ENCODE results near the gene LCN15. TPM values are rescaled to one million over a fixed set of nuclear protein-coding genes. Genes with fewer than 3 reads are reported as not detected.

LCN15 gene
- polyA plus RNA-seq, 3 donors = not detected

DNA sequence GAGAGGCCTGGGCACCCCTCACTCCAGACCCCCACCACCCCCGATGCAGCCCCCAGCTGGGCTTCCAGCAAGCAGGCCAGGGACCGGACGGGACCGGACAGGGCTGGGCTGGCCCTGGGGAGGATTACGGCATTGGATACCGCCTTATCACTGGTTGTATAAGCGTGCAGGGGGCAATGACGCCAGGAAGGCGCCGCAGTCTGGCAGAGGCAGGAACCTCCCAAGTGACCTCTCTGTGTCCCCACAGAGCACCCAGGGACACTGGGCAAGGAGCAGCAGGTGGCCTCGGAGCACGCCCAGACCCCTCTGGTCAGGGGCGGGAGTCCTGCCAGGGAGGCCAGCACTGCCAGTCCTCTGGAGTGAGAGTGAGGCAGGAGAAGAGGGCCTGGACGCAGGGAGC lies 723 bp upstream of the LCN15 start:
- no peaks in the 10 kb centered on the region for H3K4me1 ChIP-seq (ENCODE audit: control insufficient read depth in 1 of 2, insufficient read depth in 2 of 2, low read length in 2 of 2)
- intact Hi-C loops (cut with micrococcal nuclease) = no loop called here

DNA sequence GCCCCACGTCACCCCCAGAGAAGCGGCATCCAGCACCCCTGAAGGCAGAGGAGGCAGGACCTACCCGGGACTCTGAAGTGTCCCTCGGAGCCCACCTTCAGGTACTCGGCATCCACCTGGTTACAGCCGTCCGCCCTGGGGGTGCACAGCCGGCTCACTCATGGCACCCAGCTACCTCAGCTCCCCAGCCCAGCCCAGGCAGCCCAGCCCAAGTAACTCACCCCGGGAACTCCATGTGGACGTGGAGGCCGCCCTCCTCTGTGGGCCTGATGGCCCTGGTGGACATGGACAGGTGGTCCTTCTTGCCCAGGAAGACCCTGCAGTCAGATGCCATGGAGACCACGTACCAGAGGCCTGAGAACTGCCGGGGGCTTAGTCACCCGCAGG lies 676 bp downstream of the LCN15 start:
- no peak overlapping the region for H3K4me3 ChIP-seq (replicated peaks in 1 of 3; ENCODE audit: low read depth in 2 of 3, low read length in 3 of 3)
- no peaks in the 10 kb centered on the region for H3K9me3 ChIP-seq (replicated peaks in 1 of 2; ENCODE audit: control insufficient read depth in 1 of 2, insufficient read depth in 1 of 2, low read length in 2 of 2)
- no peak overlapping the region for H2AFZ ChIP-seq (ENCODE audit: insufficient read depth, low read depth, low read length, poor library complexity, severe bottlenecking)
- H3K4me2 ChIP-seq (replicated peaks; ENCODE audit: extremely low read depth, low read length, poor library complexity, severe bottlenecking) = no peak overlapping the region
- no peaks in the 10 kb centered on the region for H4K20me1 ChIP-seq (ENCODE audit: insufficient read depth, low read length)
- no peak overlapping the region for H3K27ac ChIP-seq (ENCODE audit: low read depth in 1 of 2, low read length in 2 of 2)
- Mint-ChIP-seq H3K4me1 (peaks cover 13% of the 10 kb centered on the region), H3K27me3 (ENCODE audit: low read depth in 3 of 3) (peaks cover 8 to 21% (median 20%) of the 10 kb centered on the region in 3 donors), H3K9me3 (peaks cover 0 to 2% (median 0%) of the 10 kb centered on the region in 7 donors), H3K27ac (no peak overlapping the region), H3K4me3 (no peak overlapping the region), H3K36me3 (no peaks in the 10 kb centered on the region)
- intact Hi-C loops (cut with micrococcal nuclease) = no loop called here
- WGBS (ENCODE audit: insufficient coverage) = 92% methylated on average over 14 of the region's 14 CpGs
- H3K9ac ChIP-seq (ENCODE audit: insufficient read depth, low read length, poor library complexity, severe bottlenecking) = no peak overlapping the region
- H3K27me3 ChIP-seq (ENCODE audit: control insufficient read depth in 2 of 2, insufficient read depth in 2 of 2, low read length in 2 of 2) = no peaks in the 10 kb centered on the region
- H3K79me2 ChIP-seq (ENCODE audit: insufficient read depth, low read length) = no peaks in the 10 kb centered on the region
- no peaks in the 10 kb centered on the region for H3K4me1 ChIP-seq (ENCODE audit: control insufficient read depth in 1 of 2, insufficient read depth in 2 of 2, low read length in 2 of 2)
- TF ChIP-seq, protein P1, sequence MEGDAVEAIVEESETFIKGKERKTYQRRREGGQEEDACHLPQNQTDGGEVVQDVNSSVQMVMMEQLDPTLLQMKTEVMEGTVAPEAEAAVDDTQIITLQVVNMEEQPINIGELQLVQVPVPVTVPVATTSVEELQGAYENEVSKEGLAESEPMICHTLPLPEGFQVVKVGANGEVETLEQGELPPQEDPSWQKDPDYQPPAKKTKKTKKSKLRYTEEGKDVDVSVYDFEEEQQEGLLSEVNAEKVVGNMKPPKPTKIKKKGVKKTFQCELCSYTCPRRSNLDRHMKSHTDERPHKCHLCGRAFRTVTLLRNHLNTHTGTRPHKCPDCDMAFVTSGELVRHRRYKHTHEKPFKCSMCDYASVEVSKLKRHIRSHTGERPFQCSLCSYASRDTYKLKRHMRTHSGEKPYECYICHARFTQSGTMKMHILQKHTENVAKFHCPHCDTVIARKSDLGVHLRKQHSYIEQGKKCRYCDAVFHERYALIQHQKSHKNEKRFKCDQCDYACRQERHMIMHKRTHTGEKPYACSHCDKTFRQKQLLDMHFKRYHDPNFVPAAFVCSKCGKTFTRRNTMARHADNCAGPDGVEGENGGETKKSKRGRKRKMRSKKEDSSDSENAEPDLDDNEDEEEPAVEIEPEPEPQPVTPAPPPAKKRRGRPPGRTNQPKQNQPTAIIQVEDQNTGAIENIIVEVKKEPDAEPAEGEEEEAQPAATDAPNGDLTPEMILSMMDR (IDR thresholded peaks at IDR 0.05) = no peak
- no peak for DNase-seq
- no peaks in the 10 kb centered on the region for H3K36me3 ChIP-seq (replicated peaks in 1 of 2; ENCODE audit: control insufficient read depth in 1 of 2, insufficient read depth in 2 of 2, low read length in 2 of 2)

More for the DNA sequence above, 723 bp upstream of the LCN15 start:
- Mint-ChIP-seq H3K36me3 (no peaks in the 10 kb centered on the region), H3K4me3 (no peak overlapping the region), H3K9me3 (peaks cover 0 to 2% (median 0%) of the 10 kb centered on the region in 7 donors), H3K27ac (no peak overlapping the region), H3K4me1 (peaks cover 13% of the 10 kb centered on the region), H3K27me3 (ENCODE audit: low read depth in 3 of 3) (peaks cover 10 to 27% (median 20%) of the 10 kb centered on the region in 3 donors)
- no peak overlapping the region for H3K4me3 ChIP-seq (replicated peaks in 1 of 3; ENCODE audit: low read depth in 2 of 3, low read length in 3 of 3)
- H3K9ac ChIP-seq (ENCODE audit: insufficient read depth, low read length, poor library complexity, severe bottlenecking) = no peak overlapping the region
- H3K79me2 ChIP-seq (ENCODE audit: insufficient read depth, low read length) = no peaks in the 10 kb centered on the region
- H3K27me3 ChIP-seq (ENCODE audit: control insufficient read depth in 2 of 2, insufficient read depth in 2 of 2, low read length in 2 of 2) = no peaks in the 10 kb centered on the region
- H3K27ac ChIP-seq (ENCODE audit: low read depth in 1 of 2, low read length in 2 of 2) = no peak overlapping the region
- H3K9me3 ChIP-seq (replicated peaks in 1 of 2; ENCODE audit: control insufficient read depth in 1 of 2, insufficient read depth in 1 of 2, low read length in 2 of 2) = no peaks in the 10 kb centered on the region
- H2AFZ ChIP-seq (ENCODE audit: insufficient read depth, low read depth, low read length, poor library complexity, severe bottlenecking) = no peak overlapping the region
- DNase-seq = no peak
- 97% methylated on average over 8 of the region's 14 CpGs for WGBS (ENCODE audit: insufficient coverage)
- H4K20me1 ChIP-seq (ENCODE audit: insufficient read depth, low read length) = no peaks in the 10 kb centered on the region
- TF ChIP-seq, protein P1 (IDR thresholded peaks at IDR 0.05) = no peak
- H3K4me2 ChIP-seq (replicated peaks; ENCODE audit: extremely low read depth, low read length, poor library complexity, severe bottlenecking) = no peak overlapping the region
- H3K36me3 ChIP-seq (replicated peaks in 1 of 2; ENCODE audit: control insufficient read depth in 1 of 2, insufficient read depth in 2 of 2, low read length in 2 of 2) = no peaks in the 10 kb centered on the region
